K562 (cell line): ENCODE data around the gene FERMT1.

Source experiments
- CREM ChIP-seq: IDR thresholded peaks from 2 replicates; pipeline ENCODE4 v1.6.1; 2014; ENCODE audit warnings: antibody characterized with exemption, low read depth
- CTCF ChIP-seq, 3 experiments: IDR thresholded peaks in 2 of 3; conservative IDR thresholded peaks in 1 of 3; 2 replicates each; pipeline ENCODE4 v1.5.1; 2011 to 2012; ENCODE audit warnings: low read length in 3 of 3, mild to moderate bottlenecking in 3 of 3, control low read depth in 2 of 3, improper control_type of control experiment in 1 of 3, inconsistent platforms in 1 of 3, low read depth in 1 of 3, mixed read lengths in 1 of 3, moderate library complexity in 1 of 3; ENCODE audit not compliant: insufficient read depth in 2 of 3
- HDAC2 ChIP-seq: fragments of 450-650 bp; IDR thresholded peaks from 2 replicates; pipeline ENCODE4 v1.6.1; 2016; ENCODE audit warnings: mild to moderate bottlenecking
- IRF9 ChIP-seq: fragments of 450-650 bp; IDR thresholded peaks from 2 replicates; pipeline ENCODE4 v1.6.1; 2016; ENCODE audit warnings: missing biosample characterization, missing genetic modification characterization
- NONO ChIP-seq, 2 experiments: fragments of 200-400 bp in 1 of 2; fragments of 450-650 bp in 1 of 2; formaldehyde crosslinking in 1 of 2; IDR thresholded peaks; 2 replicates each; pipeline ENCODE4 v1.6.1; 2017; ENCODE audit warnings: low read depth in 2 of 2, mild to moderate bottlenecking in 2 of 2, moderate library complexity in 2 of 2, low read length in 1 of 2
- SMAD3 ChIP-seq: fragments of 450-650 bp; formaldehyde crosslinking; conservative IDR thresholded peaks from 2 replicates; pipeline ENCODE4 v1.4.0; 2020; ENCODE audit warnings: mild to moderate bottlenecking
- U2AF1 ChIP-seq: fragments of 200-400 bp; formaldehyde crosslinking; optimal IDR thresholded peaks from 2 replicates; pipeline ENCODE3; 2017; ENCODE audit warnings: mild to moderate bottlenecking, low read depth, low read length, moderate library complexity
- YY1 ChIP-seq, 3 experiments: IDR thresholded peaks; 2 replicates each; pipeline ENCODE4 v1.6.1; 2011; ENCODE audit warnings: low read length in 2 of 3, mild to moderate bottlenecking in 2 of 3, moderate library complexity in 2 of 3, borderline replicate concordance in 1 of 3, control low read depth in 1 of 3, low read depth in 1 of 3; ENCODE audit not compliant: insufficient read depth in 3 of 3, insufficient replicate concordance in 2 of 3, control insufficient read depth in 1 of 3, insufficient read length in 1 of 3; ENCODE audit errors: extremely low read depth in 1 of 3
- ZNF121 ChIP-seq: sonication (generic); formaldehyde crosslinking; conservative IDR thresholded peaks from 2 replicates; pipeline ENCODE4 v1.8.0; 2022; ENCODE audit warnings: missing genetic modification reagents
- ZNF407 ChIP-seq: fragments of 450-650 bp; IDR thresholded peaks from 2 replicates; pipeline ENCODE4 v1.6.1; 2016; ENCODE audit warnings: low read depth
- ZZZ3 ChIP-seq: fragments of 450-650 bp; IDR thresholded peaks from 2 replicates; pipeline ENCODE4 v1.6.1; 2016; ENCODE audit warnings: antibody characterized with exemption, mild to moderate bottlenecking, moderate library complexity

GRCh38 chr20:6055161-6055783, 67.6 kb downstream of the FERMT1 start:
- no peak for TF ChIP-seq ZNF121 (CRISPR knock-in tag)
- TF ChIP-seq CREM, result no peak
- TF ChIP-seq HDAC2, result no peak
- no peak for TF ChIP-seq IRF9
- no peak for TF ChIP-seq CTCF (IDR thresholded peaks at IDR 0.05 in 2 of 3, conservative IDR thresholded peaks at IDR 0.05 in 1 of 3; ENCODE audit: insufficient read depth in 2 of 3, low read depth in 1 of 3, low read length in 3 of 3)
- TF ChIP-seq U2AF1, result no peak
- TF ChIP-seq YY1 (IDR thresholded peaks at IDR 0.05; ENCODE audit: borderline replicate concordance in 1 of 3, control insufficient read depth in 1 of 3, extremely low read depth in 1 of 3, insufficient read depth in 3 of 3, insufficient read length in 1 of 3, insufficient replicate concordance in 2 of 3, low read depth in 1 of 3, low read length in 2 of 3), result no peak
- no peak for TF ChIP-seq NONO (IDR thresholded peaks at IDR 0.05; ENCODE audit: low read depth in 2 of 2, low read length in 1 of 2)
- no peak for TF ChIP-seq ZZZ3
- no peak for TF ChIP-seq ZNF407
- no peak for TF ChIP-seq SMAD3 (CRISPR knock-in tag)
